Activated CD4-positive, CD25-positive, alpha-beta regulatory T cell treated with anti-CD3 and anti-CD28 coated beads, Interleukin-2, amount 50 U/mL, for 72 hours (primary cell): Measurements from ENCODE around the gene CA9.

Experiments used
- DNase-seq: peaks from one replicate; pipeline ENCODE4 v3.0.0; 2021

Gene CA9

DNA sequence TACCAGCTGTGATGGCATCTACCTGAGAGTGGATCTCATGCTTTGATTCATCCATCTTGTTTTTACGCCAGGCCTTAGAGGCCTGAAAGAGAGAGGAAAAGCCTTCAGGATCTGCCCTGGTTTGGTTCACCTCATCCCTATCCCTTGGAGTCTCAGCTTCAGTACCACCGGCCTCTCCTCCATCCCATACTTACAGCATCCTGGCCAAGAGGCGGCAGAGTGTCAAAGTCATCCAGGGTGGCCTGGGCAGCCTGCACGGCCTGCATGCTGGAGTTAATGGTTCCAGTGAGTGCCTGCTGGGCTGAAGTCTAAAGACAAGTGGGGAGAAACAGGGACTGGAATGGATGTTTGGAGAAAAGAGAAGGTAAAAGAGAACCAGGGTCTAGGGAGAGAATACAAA is 45.8 kb downstream of the CA9 start:
- no peak for DNase-seq

DNA sequence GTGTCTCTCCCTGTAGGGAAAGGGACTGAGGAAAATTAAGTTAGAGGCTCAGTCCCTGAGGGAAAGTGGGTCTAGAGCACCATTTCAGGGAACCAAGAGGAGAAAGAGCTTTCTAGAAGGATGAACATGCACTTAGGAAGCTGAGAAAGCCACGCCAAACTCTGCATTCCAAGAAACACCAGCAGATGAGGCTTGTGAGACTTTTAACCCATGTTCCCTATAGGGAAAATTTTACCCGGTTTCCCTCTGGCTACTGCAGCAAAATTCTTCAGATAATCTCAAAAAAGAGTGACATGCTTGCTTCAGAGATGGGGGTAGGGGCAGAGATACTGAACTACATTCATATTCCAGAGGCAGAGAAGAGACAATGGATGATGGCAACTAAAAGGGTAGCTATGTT is 49.7 kb downstream of the CA9 start:
- DNase-seq, result no peak

DNA sequence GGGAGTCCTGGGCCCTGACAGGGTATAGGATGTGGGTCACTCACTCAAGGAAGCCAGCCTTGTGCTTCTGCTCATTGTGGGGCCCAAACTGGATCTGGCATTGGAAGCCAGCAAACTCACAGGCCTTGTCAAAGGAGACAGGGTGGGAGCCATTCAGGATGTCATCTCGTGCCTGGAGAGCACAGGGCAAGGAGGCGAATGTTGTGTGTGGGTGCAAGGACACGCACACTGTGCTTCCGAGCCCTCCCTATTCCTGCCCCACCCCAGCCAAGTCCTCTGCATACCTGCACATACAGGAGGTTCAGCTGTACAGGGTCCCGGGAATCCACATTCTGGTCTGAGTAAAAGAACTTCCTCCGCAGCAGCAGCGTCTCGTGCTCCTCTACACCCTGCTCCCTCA is 50.2 kb downstream of the CA9 start:
- DNase-seq, result no peak

GRCh38 chr9:35725362-35725761 is 51.6 kb downstream of the CA9 start:
- DNase-seq, result no peak

- DNase-seq, result no peak
Measured at GRCh38 chr9:35726931-35727330, 53.2 kb downstream of the CA9 start.

- DNase-seq, result no peak
Measured at GRCh38 chr9:35727676-35728040, 53.9 kb downstream of the CA9 start.

DNA sequence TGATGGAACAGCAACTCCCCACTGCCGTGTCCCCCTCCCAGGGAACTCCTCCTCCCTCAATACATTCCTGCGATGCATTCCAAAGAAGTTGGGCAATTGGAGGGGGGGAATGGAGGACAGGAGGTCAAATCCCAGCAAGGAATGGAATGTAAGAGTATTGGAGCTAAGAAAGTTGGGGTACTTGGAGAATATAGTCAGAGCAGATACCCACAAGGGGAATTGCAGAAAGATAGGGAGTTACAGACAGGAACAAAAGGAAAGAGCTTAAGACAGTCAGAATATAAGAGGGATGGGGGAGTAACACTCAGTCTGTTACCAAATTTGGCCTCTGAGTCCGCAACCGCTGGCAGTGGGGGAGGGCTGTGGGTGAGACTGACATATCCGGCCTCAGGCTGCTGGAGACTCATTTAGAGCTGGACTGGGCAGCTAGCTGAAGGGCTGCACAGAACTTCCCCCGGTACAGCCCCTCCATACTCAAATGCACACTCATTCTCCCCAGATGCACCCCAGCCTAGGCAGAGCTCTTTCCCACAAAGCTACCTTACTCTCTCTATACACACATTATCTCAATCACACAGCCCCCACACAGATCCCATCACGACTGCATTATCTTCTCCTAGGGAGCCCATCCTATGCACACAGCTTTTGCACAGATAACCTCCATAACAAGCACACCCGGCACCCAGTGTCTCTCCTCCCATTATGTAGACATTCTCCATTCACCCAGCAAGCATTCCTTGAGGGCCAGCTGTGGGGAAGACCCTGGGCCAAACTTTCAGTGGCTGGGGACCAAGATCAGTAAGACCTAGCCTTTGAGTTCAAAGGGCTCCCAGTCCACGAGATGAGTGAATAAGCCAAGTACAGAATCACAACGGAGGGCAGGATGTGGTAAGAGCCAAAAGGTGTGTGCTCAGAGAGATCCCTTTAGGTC is 54.6 kb downstream of the CA9 start:
- DNase-seq, result peak; percentile 68

- no peak for DNase-seq
Measured at GRCh38 chr9:35729101-35729500, 55.4 kb downstream of the CA9 start.

- no peak for DNase-seq
Measured at GRCh38 chr9:35729700-35730485, 56.2 kb downstream of the CA9 start.

GRCh38 chr9:35730486-35730854 is 56.7 kb downstream of the CA9 start:
- no peak for DNase-seq
